BLaER1 treated with 17β-estradiol and CSF1 and Interleukin-3, amounts not matched to agents 10 nM and 100 nM (cell line): ENCODE data around the gene PFDN4.

ENCODE experiments used
- H3K27ac ChIP-seq, 11 experiments: shearing (Covaris generic); formaldehyde crosslinking; 2 replicates each; pipeline ENCODE4 v1.8.1; 2022
- H3K27me3 ChIP-seq, 11 experiments: shearing (Covaris generic); formaldehyde crosslinking; 2 replicates each; pipeline ENCODE4 v1.8.1; 2022
- H3K36me3 ChIP-seq, 11 experiments: shearing (Covaris generic); formaldehyde crosslinking; 2 replicates each; pipeline ENCODE4 v1.8.1; 2022
- H3K4me1 ChIP-seq, 10 experiments: shearing (Covaris generic); formaldehyde crosslinking; 2 replicates each; pipeline ENCODE4 v1.8.1; 2022
- H3K4me2 ChIP-seq, 11 experiments: shearing (Covaris generic); formaldehyde crosslinking; 2 replicates each; pipeline ENCODE4 v1.8.1; 2022
- H3K4me3 ChIP-seq, 10 experiments: shearing (Covaris generic); formaldehyde crosslinking; 2 replicates each; pipeline ENCODE4 v1.8.1; 2022
- H3K9ac ChIP-seq, 11 experiments: shearing (Covaris generic); formaldehyde crosslinking; 2 replicates each; pipeline ENCODE4 v1.8.1; 2022
- H3K9me3 ChIP-seq, 11 experiments: shearing (Covaris generic); formaldehyde crosslinking; replicated peaks in 1 of 11; 2 replicates each; pipeline ENCODE4 v1.8.1; 2022
- H4K20me1 ChIP-seq, 11 experiments: shearing (Covaris generic); formaldehyde crosslinking; 2 replicates each; pipeline ENCODE4 v1.8.1; 2022
- Cebpa-rat ChIP-seq, 11 experiments: shearing (Covaris generic); IDR thresholded peaks; 2 replicates each; pipeline ENCODE4 v1.8.1; 2022

PFDN4 gene

GRCh38 chr20:54184071-54184470 is 23.8 kb upstream of the PFDN4 start:
- no peak overlapping the region for H3K27ac ChIP-seq
- no peaks in the 10 kb centered on the region for H3K36me3 ChIP-seq
- no peak overlapping the region for H3K4me3 ChIP-seq
- no peaks in the 10 kb centered on the region for H3K4me1 ChIP-seq
- no peaks in the 10 kb centered on the region for H4K20me1 ChIP-seq
- TF ChIP-seq Cebpa-rat (IDR thresholded peaks at IDR 0.05): no peak
- no peaks in the 10 kb centered on the region for H3K27me3 ChIP-seq
- H3K9me3 ChIP-seq: no peaks in the 10 kb centered on the region
- H3K4me2 ChIP-seq: no peak overlapping the region
- no peak overlapping the region for H3K9ac ChIP-seq

GRCh38 chr20:54184904-54185626 is 22.8 kb upstream of the PFDN4 start:
- Histone ChIP-seq H3K27ac (no peak overlapping the region), H4K20me1 (no peaks in the 10 kb centered on the region), H3K36me3 (no peaks in the 10 kb centered on the region), H3K9ac (no peak overlapping the region), H3K4me1 (no peaks in the 10 kb centered on the region), H3K27me3 (no peaks in the 10 kb centered on the region), H3K4me2 (no peak overlapping the region), H3K4me3 (no peak overlapping the region), H3K9me3 (no peaks in the 10 kb centered on the region)
- TF ChIP-seq Cebpa-rat (IDR thresholded peaks at IDR 0.05): no peak

- Histone ChIP-seq H3K4me2 (no peak overlapping the region), H3K4me3 (no peak overlapping the region), H3K4me1 (no peaks in the 10 kb centered on the region), H4K20me1 (no peaks in the 10 kb centered on the region), H3K27ac (no peak overlapping the region), H3K36me3 (no peaks in the 10 kb centered on the region), H3K9me3 (no peaks in the 10 kb centered on the region), H3K27me3 (no peaks in the 10 kb centered on the region), H3K9ac (no peak overlapping the region)
- TF ChIP-seq Cebpa-rat (IDR thresholded peaks at IDR 0.05): no peak
Measured at GRCh38 chr20:54188132-54188849, 19.6 kb upstream of the PFDN4 start.

DNA sequence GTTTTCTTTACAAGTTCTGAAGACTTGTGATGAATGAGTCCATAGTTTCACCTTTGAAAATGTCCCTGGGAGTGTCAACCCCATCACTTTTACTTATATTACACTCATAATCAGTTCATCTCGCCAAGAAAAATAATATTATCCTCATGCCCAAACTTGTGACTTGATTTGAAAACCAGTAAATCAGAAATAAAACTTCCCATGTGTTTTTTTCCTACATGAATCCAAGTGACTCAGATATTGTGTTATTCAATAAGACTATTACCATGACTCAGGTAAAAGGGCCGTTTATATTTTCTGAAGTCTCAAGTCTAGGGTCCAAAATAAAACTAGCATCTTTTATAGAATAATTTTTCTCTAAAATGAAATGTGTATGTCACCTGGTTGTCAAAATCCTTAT is 18.3 kb upstream of the PFDN4 start:
- Histone ChIP-seq H3K27ac (no peak overlapping the region), H3K4me3 (no peak overlapping the region), H3K36me3 (no peaks in the 10 kb centered on the region)

DNA sequence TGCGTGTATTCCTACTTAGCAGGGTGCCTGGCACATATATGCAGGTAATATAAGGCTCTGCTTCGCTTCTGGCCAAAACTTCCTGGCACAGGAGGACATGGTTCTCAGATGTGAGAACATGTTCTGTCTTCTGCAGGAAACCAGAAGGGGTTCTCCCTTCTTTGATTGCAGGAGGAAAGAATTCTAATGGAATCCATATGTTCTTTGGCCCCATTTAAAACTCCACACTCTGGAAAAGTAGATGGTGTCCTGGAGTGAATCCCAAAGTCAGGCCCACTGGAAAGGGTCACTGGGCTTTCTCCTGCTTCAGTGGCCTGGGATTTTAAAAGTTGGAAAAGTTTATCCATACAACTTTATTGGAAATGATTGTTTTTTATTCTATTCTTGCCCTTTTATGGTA is 17.7 kb upstream of the PFDN4 start:
- Histone ChIP-seq H3K36me3 (no peaks in the 10 kb centered on the region), H4K20me1 (no peaks in the 10 kb centered on the region), H3K9ac (no peak overlapping the region), H3K27ac (no peak overlapping the region), H3K9me3 (no peaks in the 10 kb centered on the region), H3K4me3 (no peak overlapping the region), H3K4me2 (no peak overlapping the region), H3K27me3 (no peaks in the 10 kb centered on the region), H3K4me1 (no peaks in the 10 kb centered on the region)
- TF ChIP-seq Cebpa-rat (IDR thresholded peaks at IDR 0.05): no peak

More for the DNA sequence above, 18.3 kb upstream of the PFDN4 start:
- Histone ChIP-seq H4K20me1 (no peaks in the 10 kb centered on the region), H3K4me2 (no peak overlapping the region), H3K9me3 (no peaks in the 10 kb centered on the region), H3K9ac (no peak overlapping the region), H3K27me3 (no peaks in the 10 kb centered on the region), H3K4me1 (no peaks in the 10 kb centered on the region)
- no peak for TF ChIP-seq Cebpa-rat (IDR thresholded peaks at IDR 0.05)

GRCh38 chr20:54193817-54194216 is 14.1 kb upstream of the PFDN4 start:
- H3K9me3 ChIP-seq: no peaks in the 10 kb centered on the region
- H3K27ac ChIP-seq: no peak overlapping the region
- no peak overlapping the region for H3K9ac ChIP-seq
- H3K4me1 ChIP-seq: no peaks in the 10 kb centered on the region
- H3K27me3 ChIP-seq: no peaks in the 10 kb centered on the region
- H4K20me1 ChIP-seq: no peaks in the 10 kb centered on the region
- no peak overlapping the region for H3K4me2 ChIP-seq
- H3K36me3 ChIP-seq: no peaks in the 10 kb centered on the region
- H3K4me3 ChIP-seq: no peak overlapping the region
- no peak for TF ChIP-seq Cebpa-rat (IDR thresholded peaks at IDR 0.05)

- no peak overlapping the region for H3K9ac ChIP-seq
- no peak overlapping the region for H3K27ac ChIP-seq
- no peak overlapping the region for H3K4me3 ChIP-seq
- H4K20me1 ChIP-seq: no peaks in the 10 kb centered on the region
- no peaks in the 10 kb centered on the region for H3K4me1 ChIP-seq
- no peaks in the 10 kb centered on the region for H3K36me3 ChIP-seq
- H3K4me2 ChIP-seq: no peak overlapping the region
- H3K27me3 ChIP-seq: no peaks in the 10 kb centered on the region
- no peaks in the 10 kb centered on the region for H3K9me3 ChIP-seq
- no peak for TF ChIP-seq Cebpa-rat (IDR thresholded peaks at IDR 0.05)
Measured at GRCh38 chr20:54194724-54195438, 13.0 kb upstream of the PFDN4 start.

DNA sequence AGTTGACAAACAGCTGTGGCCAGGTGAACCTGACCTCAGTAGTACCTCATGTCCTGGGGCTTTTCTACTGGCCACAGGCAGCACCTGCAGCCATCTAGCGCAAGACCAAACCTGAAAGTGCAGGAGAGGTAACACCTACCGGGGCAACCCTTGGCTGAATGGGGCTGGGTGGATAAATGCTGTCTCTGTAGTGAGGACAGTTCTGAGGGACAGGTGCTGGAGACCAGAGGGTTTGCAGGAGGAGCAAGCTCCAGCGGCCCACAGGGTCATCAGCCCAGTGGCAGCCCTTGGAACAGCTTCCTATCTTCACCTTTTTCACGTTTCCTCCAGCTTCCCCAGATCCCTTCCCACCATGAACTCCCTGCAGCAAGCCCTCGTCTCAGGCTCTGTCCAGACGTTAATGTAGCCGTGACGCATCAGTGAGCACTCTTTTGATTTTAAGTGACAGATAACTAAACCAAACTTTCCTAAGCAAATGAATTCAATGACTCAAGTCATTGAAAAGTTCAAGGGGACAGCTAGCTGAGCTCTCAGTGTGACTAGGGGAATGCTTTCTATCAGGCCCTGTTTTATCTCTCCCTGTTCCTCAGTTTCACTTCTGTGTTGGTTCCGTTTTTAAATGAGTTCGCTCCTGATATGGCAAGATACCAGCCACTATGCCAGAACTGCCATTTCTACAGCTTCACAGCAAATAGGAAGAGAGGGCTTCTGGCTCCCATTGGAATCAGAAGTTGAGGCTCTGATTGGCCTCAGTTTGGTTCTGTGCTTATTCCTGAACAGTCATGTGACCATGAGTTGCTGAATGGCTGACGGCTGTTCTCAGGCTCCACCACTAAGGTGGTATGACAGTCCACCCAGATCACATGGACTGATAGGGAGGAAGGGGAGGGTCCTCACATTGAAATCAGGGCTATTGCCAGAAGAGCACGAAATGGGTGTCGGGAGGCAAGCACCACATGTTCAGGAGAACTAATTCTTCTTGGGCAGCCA is 12.1 kb upstream of the PFDN4 start:
- H3K4me3 ChIP-seq: no peak overlapping the region
- no peaks in the 10 kb centered on the region for H3K9me3 ChIP-seq
- no peaks in the 10 kb centered on the region for H3K27me3 ChIP-seq
- no peaks in the 10 kb centered on the region for H3K36me3 ChIP-seq
- no peak for TF ChIP-seq Cebpa-rat (IDR thresholded peaks at IDR 0.05)
- H4K20me1 ChIP-seq: no peaks in the 10 kb centered on the region
- no peaks in the 10 kb centered on the region for H3K4me1 ChIP-seq
- no peak overlapping the region for H3K4me2 ChIP-seq
- no peak overlapping the region for H3K9ac ChIP-seq
- no peak overlapping the region for H3K27ac ChIP-seq
